GM21717 (cell line): ENCODE data around the gene PHC2.

Source experiments
- ATAC-seq: cut with Tn5 transposase; IDR thresholded peaks from one replicate; pipeline ENCODE4 v1.9.1; 2021; ENCODE audit warnings: mild to moderate bottlenecking, moderate library complexity; ENCODE audit not compliant: unreplicated experiment

PHC2 gene, protein sequence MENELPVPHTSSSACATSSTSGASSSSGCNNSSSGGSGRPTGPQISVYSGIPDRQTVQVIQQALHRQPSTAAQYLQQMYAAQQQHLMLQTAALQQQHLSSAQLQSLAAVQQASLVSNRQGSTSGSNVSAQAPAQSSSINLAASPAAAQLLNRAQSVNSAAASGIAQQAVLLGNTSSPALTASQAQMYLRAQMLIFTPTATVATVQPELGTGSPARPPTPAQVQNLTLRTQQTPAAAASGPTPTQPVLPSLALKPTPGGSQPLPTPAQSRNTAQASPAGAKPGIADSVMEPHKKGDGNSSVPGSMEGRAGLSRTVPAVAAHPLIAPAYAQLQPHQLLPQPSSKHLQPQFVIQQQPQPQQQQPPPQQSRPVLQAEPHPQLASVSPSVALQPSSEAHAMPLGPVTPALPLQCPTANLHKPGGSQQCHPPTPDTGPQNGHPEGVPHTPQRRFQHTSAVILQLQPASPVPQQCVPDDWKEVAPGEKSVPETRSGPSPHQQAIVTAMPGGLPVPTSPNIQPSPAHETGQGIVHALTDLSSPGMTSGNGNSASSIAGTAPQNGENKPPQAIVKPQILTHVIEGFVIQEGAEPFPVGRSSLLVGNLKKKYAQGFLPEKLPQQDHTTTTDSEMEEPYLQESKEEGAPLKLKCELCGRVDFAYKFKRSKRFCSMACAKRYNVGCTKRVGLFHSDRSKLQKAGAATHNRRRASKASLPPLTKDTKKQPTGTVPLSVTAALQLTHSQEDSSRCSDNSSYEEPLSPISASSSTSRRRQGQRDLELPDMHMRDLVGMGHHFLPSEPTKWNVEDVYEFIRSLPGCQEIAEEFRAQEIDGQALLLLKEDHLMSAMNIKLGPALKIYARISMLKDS

DNA sequence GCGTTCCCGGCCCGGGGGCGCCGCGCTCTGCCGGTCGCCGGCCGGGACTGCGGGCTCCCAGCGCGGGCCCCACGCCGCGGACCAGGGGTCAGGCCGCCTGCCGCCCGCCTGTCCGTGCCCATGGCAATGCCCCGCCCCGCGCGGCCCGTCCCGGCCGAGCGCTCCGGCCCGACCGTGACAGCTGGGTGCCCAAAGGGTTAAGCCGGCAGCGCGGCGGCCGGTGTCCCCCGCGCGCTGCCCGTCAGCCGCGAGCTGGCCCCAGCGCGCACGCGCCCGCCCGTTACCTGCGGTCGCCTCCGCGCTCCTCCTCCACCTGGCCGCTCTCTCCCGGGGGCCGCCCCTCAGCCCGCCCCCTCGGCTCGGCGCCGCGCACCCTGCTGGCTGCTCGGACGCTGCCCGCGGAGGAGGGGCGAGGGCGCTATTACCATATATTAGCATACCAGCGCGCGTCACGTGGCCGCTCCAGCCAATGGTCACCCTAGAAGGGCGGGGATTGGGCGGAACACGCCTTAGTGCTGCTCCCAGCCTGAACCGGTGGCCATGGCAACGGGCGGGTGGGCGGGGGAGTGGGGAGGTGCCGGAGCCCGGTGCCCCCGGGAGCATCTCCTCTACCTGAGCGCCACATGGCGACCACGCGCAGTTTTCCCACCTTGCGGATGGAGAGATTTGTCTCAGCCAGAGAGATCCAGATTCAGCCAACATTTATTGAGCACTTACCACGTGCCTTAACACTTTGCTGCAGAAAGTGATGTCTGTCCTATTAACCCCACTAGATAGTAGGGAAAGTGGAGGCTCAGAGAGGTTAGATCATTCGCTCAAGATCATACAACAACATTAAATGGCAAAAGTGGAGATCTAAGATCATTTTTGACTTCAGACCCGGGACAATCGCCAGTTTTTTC, at the start of gene PHC2:
PHC2 (minus strand) TSS at position 404 of the 902 bp plus-strand sequence. CDS start 55,556 bp downstream, outside the sequence.
- ATAC-seq: peak; percentile 87

DNA sequence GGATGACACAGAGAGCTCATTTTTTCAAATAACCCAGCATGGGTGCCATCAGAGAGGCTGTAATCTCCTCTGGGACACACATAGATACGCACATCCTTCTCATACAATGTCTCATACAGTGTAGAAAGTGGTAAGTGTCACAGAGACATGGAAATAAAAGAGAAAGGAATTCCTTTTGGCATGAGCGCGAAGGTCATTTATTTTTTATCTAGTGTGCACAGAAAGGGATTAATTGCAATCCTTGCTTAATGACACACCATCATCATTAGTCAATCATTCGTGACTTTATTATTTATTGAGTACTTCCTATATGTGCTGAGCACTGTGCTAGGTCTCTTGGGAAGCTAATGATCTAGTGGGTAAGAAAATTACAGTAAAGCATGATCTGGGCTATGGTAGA, 46.6 kb upstream of the PHC2 start:
- ATAC-seq: no peak

- ATAC-seq: no peak
These were observed 43.0 kb upstream of the PHC2 start for GRCh38 chr1:33473900-33474299.

DNA sequence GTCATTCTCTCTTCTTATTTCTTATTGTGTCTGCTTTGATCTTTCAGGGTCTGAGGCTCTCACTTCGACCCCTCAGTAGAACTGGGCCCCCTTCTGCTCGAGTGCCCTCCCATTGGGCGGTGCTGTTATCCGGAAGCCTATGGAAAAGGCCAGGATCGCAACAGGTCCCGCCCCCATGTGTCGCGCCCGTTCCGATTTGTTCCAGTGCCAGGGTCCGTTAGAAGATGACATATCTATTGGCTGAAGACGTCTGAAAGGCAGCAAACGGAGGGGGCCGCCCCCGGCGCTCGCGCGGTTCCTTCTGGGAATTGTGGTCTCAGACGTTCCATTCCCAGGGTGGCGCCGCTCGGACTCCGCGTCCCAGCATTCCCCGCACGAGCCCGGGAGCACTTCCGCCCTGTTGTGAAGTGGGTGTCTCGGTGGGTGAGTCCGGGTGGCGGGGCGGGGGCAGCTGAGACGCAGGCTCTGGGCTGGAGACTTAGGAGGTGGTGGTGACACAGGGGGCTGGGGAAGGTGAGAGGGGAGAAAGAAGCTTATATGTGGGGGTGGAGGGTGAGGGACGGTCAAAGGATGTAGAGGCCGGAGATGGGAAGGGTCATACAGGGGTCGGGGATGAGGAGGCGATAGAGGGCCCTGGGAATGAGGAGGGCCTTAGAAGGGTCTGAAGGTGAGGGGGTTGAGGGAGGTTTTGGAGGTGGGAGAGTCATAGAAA, 41.5 kb upstream of the PHC2 start, which contains the start of gene ZSCAN20:
ZSCAN20 (plus strand) TSS at position 377 of the 712 bp plus-strand sequence. CDS start 6,644 bp downstream, outside the sequence.
- peak; percentile 95 for ATAC-seq

DNA sequence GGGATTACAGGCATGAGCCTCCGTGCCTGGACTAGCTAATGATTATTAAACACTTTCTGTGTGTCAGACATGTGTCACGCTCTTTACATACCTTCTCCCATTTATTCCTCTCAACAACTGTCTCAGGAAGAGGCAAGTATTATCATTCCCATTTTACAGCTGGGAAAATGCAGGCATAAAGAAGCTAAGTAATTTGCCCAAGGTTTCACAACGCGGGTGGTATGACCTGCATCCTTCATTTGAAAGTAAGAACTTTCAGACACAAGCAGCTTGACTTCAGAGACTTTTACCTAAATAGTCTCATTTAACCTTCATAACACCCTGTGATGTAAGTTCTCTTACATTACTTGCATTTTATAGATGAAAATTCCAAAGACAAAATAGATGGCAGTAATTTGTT, 40.5 kb upstream of the PHC2 start:
- no peak for ATAC-seq

DNA sequence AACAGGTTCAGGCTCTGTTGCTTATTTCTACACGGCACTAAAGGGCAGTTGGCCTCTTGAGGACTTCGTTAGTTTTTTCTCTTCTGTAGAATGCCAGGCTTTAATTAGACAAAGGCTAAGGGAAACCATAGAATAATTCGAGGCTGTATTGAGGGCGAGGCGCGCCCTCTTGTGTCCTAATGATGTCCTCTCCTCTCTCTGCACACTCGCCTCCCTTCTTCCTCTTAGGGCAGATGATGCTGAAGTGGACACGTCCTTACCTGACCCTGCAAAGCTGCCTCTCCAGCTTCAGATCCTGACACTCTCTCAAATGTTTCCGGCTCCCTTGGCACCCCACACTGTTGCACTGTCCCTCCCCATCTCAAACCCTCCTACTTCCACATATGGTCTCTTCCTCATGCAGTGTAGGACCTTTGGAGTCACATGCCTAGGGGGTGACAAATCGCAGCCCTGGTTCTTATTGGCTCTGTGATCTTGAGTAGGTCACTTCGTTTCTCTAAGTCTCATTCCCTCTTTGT, 39.7 kb upstream of the PHC2 start:
- ATAC-seq: peak; percentile 50

GRCh38 chr1:33469691-33470090, 38.8 kb upstream of the PHC2 start:
- ATAC-seq: no peak

GRCh38 chr1:33468967-33469366, 38.1 kb upstream of the PHC2 start:
- no peak for ATAC-seq

- no peak for ATAC-seq
These were observed 37.6 kb upstream of the PHC2 start for GRCh38 chr1:33468531-33468930.

- no peak for ATAC-seq
These were observed 37.1 kb upstream of the PHC2 start for GRCh38 chr1:33468011-33468410.

DNA sequence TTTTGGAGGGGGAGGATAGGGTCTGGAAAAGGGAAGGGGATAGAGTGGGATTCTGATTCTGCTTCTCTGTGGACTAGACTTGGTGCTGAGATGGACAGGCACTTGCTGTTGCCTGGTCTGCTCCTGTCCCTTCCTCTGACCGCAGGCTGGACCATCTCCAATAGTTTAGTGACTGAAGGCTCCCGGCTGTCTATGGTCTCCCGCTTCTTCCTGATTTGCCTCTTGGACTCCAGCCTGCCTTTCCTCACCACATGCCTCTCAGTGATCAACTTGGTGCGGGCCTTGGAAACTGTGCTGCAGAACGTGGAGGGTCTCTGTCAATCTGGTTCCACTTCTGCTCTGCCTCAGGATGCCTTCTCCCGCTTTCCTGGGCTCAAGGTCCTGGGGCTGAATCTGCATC, 35.3 kb upstream of the PHC2 start:
- ATAC-seq: no peak

- ATAC-seq: no peak
These were observed 34.4 kb upstream of the PHC2 start for GRCh38 chr1:33465316-33465715.

DNA sequence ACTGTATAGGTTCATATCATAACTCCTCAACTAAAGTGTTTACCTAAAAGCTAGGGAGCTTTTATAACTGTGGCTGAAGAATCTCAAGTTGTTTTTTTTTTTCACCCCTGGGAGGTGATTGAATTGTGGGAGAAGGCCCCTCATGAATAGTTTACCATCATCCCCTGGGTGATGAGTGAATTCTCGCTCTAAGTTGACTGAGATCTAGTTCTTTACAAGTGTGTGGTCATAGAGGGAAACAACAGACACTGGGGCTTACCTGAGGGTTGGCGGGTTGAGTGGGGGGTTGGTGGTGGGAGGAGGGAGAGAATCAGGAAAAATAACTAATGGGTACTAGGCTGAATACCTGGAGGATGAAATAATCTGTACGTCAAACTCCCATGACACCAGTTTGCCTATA, 33.7 kb upstream of the PHC2 start:
- no peak for ATAC-seq

GRCh38 chr1:33462405-33463164, 31.7 kb upstream of the PHC2 start:
- no peak for ATAC-seq

DNA sequence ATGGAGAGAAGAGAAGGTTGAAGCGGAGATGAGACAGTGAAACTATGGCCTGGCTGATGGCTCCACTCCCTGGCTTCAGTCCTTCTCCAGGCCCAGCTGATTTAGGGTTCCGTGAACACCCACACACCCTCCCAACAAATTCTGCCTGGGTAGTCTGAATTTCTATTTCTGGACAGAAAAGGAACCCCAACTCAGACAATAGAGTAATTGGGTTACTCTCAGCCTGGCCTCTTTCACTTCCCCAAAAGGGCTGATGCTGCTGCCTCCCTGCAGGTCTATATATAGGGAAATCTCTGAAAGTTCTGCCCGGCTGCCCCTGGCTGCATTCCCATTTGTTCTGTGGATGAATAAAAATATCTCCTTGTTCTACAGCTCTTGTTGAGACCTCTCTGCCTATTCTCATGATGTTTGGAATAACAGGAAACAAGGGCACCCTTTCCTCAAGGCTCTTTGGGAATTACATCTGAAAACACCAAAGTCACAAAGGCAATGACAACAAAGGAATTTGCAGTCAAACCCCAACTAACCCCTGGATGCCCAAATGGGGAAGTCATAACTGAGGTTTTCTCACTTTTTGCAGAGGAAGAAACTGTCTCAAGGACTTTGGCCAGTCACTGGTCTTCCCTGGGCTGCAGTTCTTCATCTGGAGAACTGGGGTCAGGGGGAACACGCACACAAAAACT, 30.2 kb upstream of the PHC2 start:
- ATAC-seq: peak; percentile 73

DNA sequence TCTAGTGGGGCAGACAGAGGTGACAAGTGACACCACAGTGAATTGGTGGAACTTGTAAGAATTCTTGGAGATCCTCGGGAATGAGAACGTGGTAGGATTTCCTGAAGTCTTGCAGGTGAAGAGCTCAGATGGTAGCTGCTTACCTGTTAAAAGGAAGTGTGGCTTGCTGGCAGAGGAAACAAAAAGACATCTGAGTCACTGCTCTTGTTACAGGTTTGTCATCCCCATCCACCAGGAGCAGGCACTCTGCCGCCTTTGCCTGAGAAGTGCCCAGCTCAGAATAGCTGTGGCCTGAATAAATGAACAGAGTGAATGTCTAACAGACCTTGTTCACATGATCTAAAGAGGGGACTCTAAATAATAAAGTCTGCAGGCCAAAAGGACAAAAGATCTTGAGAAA, 29.2 kb upstream of the PHC2 start:
- no peak for ATAC-seq

GRCh38 chr1:33459691-33460090, 28.8 kb upstream of the PHC2 start:
- ATAC-seq: no peak

DNA sequence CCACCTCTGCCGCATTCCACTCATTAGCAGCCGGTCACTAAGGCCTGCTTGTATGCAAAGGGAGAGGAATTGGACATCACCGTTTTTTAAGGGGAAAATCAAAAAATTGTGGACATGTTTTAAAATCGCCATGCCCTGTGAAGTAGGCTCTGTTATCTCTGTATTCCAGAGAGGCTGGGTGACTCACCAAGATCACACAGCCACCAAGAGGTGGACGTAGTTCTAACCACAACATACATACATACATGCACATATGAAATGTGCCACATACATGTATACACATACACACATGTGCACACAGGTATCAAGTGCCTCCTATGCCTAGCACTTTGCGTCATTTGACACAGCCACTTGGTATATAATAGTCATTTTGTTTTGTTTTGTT, 25.6 kb upstream of the PHC2 start:
- no peak for ATAC-seq
